Spleen (tissue), 11 donors: Measurements from ENCODE around the gene ST8SIA6. TPM values are rescaled to one million over a fixed set of nuclear protein-coding genes. Genes with fewer than 3 reads are reported as not detected.

ENCODE experiments used
- DNase-seq: peaks from one replicate; pipeline ENCODE4 v3.0.0-alpha.2; 2020
- H3K27ac ChIP-seq, 8 donors: fragments of 200-600 bp; sonication (generic) in 7 of 8; 1 replicate in 4 of 8; 2 replicates in 4 of 8; pipeline versions ENCODE4 v1.5.0 to v1.8.0; 2016 to 2021; ENCODE audit warnings: inconsistent platforms in 4 of 8, mild to moderate bottlenecking in 4 of 8, moderate library complexity in 1 of 8
- H3K27me3 ChIP-seq, 7 donors: fragments of 200-600 bp; sonication (generic) in 6 of 7; replicated peaks in 1 of 7; 1 replicate in 4 of 7; 2 replicates in 3 of 7; pipeline versions ENCODE4 v1.5.0 to v1.8.0; 2016 to 2021; ENCODE audit warnings: inconsistent platforms in 3 of 7, mild to moderate bottlenecking in 1 of 7
- H3K36me3 ChIP-seq, 6 donors: fragments of 200-600 bp; sonication (generic) in 5 of 6; 1 replicate in 4 of 6; 2 replicates in 2 of 6; pipeline versions ENCODE4 v1.5.0 to v1.8.0; 2016 to 2021; ENCODE audit warnings: inconsistent platforms in 2 of 6
- H3K4me1 ChIP-seq, 6 donors: fragments of 200-600 bp; sonication (generic) in 5 of 6; 1 replicate in 3 of 6; 2 replicates in 3 of 6; pipeline versions ENCODE4 v1.5.0 to v1.8.0; 2016 to 2021; ENCODE audit warnings: inconsistent platforms in 3 of 6
- H3K4me3 ChIP-seq, 8 donors: fragments of 200-600 bp; sonication (generic) in 7 of 8; 1 replicate in 4 of 8; 2 replicates in 4 of 8; pipeline versions ENCODE4 v1.5.0 to v1.8.0; 2016 to 2021; ENCODE audit warnings: inconsistent platforms in 4 of 8, mild to moderate bottlenecking in 4 of 8, moderate library complexity in 2 of 8
- H3K9me3 ChIP-seq, 8 donors: fragments of 200-600 bp; sonication (generic) in 7 of 8; 1 replicate in 4 of 8; 2 replicates in 4 of 8; pipeline versions ENCODE4 v1.5.0 to v1.8.0; 2016 to 2021; ENCODE audit warnings: inconsistent platforms in 4 of 8
- POLR2A ChIP-seq, 3 donors: fragments of 450-650 bp; IDR thresholded peaks; one replicate each; pipeline ENCODE4 v1.5.1; 2017; ENCODE audit warnings: antibody characterized with exemption in 3 of 3, mild to moderate bottlenecking in 1 of 3
- POLR2AphosphoS5 ChIP-seq, 3 donors: sonication (generic); formaldehyde crosslinking; IDR thresholded peaks; one replicate each; pipeline ENCODE4 v1.5.1; 2017; ENCODE audit warnings: antibody characterized with exemption in 3 of 3
- WGBS, 5 donors: extraction: QIAGEN DNeasy Blood & Tissue Kit in 3 of 5; methylation state at CpG; one replicate each; pipeline versions ENCODE4 v1.1.5 to v1.1.7; 2013 to 2018; 5-methylcytosine and 5-hydroxymethylcytosine counted together
- intact Hi-C: fragments of 100-400 bp; cut with DNase I; formaldehyde crosslinking; loops from one replicate; pipeline ENCODE4 v1.15.0; 2023; ENCODE audit warnings: low total_unique reads
- polyA plus RNA-seq, 3 donors: library from polyadenylated mRNA; stranded (reverse); fragments of 200-250 nt; gene quantifications; one replicate each; pipeline ENCODE4 v1.2.1, GENCODE V29; 2013
- total RNA-seq, 7 donors: library from RNA; depleted of rRNA in 3 of 7; stranded (reverse); fragments of >200 nt in 3 of 7; fragmentation: NEBNext Ultra II Directional in 4 of 7; extraction: Animal tissue kit (Norgen Biotek cat#: 25700) in 4 of 7; gene quantifications; one replicate each; pipeline versions ENCODE4 v1.1.0 to v1.2.1, GENCODE V29; 2016 to 2021
- TF ChIP-seq, protein P1 (sequence below), 11 experiments: fragments of 200-600 bp in 7 of 11; fragments of 450-650 bp in 4 of 11; sonication (generic) in 4 of 11; IDR thresholded peaks in 8 of 11; conservative IDR thresholded peaks in 3 of 11; 1 replicate in 7 of 11; 2 replicates in 4 of 11; pipeline versions ENCODE4 v1.4.0 to v1.8.0; 2016 to 2021; ENCODE audit warnings: antibody characterized with exemption in 11 of 11, inconsistent platforms in 4 of 11, mild to moderate bottlenecking in 1 of 11
- donor health status: healthy with polysubstance abuse.
- donor health status: DM: no; HTN: no; CAD: no; lungs with moderate emphysema.
- donor health status: DM: no; HTN: no; CAD: no.
- donor health status: Bipolar disorder and iron deficiency.
- donor health status: healthy.
- donor health status: DM: no; HTN: no; CAD: no.
- donor health status: DM: yes; HTN: yes; CAD: no.

ST8SIA6 gene
- total and polyA plus RNA-seq, 10 donors = 0.02 to 1.2 (median 1.0) TPM; not detected in 3

DNA sequence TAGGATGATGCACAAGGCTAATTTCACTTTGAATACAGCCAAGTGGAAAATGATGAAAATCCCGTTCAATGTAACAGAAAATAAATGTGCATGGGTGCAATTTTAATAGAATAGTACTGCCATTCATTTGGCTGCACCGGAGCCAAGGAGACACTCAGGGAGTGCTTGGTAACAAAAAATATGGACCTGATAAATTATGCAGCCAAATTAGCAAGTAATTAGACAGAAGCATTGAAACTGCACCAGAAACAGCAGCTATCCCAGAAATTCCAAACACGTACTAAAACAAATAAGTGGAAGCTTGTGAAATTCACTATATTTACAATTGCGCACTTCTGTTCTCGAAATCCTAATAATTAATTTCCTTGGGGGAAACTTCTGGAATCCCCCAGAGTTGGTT, 31.5 kb downstream of the ST8SIA6 start:
- Histone ChIP-seq H3K4me3 (no peak overlapping the region), H3K36me3 (no peaks in the 10 kb centered on the region), H3K9me3 (no peaks in the 10 kb centered on the region), H3K4me1 (peaks cover 0 to 29% (median 14%) of the 10 kb centered on the region in 6 donors), H3K27me3 (peaks cover 0 to 1% (median 0%) of the 10 kb centered on the region in 7 donors), H3K27ac (no peak overlapping the region)
- DNase-seq = no peak
- 86 to 95% (median 93%) methylated on average over 5 of the region's 5 CpGs for WGBS, 5 donors
- intact Hi-C loops = no loop called here
- TF ChIP-seq, protein P1, sequence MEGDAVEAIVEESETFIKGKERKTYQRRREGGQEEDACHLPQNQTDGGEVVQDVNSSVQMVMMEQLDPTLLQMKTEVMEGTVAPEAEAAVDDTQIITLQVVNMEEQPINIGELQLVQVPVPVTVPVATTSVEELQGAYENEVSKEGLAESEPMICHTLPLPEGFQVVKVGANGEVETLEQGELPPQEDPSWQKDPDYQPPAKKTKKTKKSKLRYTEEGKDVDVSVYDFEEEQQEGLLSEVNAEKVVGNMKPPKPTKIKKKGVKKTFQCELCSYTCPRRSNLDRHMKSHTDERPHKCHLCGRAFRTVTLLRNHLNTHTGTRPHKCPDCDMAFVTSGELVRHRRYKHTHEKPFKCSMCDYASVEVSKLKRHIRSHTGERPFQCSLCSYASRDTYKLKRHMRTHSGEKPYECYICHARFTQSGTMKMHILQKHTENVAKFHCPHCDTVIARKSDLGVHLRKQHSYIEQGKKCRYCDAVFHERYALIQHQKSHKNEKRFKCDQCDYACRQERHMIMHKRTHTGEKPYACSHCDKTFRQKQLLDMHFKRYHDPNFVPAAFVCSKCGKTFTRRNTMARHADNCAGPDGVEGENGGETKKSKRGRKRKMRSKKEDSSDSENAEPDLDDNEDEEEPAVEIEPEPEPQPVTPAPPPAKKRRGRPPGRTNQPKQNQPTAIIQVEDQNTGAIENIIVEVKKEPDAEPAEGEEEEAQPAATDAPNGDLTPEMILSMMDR (IDR thresholded peaks at IDR 0.05 in 8 of 11, conservative IDR thresholded peaks at IDR 0.05 in 3 of 11) = no peak
- no peak for TF ChIP-seq POLR2AphosphoS5 (IDR thresholded peaks at IDR 0.05)

DNA sequence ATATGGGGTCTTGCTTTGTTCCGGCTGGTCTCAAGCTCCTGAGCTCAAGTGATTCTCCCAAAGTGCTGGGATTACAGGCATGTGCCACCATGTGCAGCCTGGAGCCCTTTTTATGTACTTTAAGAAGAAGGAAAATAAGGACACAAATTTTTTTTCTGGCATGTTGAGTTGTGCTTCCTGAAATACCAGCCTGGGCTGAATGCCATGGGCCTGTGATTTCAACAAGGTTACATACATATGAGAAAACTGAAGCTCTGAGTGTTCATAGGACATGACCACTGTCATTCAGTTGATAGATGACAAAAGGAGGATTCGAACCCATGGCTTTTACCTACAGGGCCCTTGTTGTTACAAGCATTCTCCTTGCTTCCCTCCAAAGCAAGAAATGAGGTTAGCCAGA, 36.1 kb downstream of the ST8SIA6 start:
- intact Hi-C loops = no loop called here
- no peaks in the 10 kb centered on the region for H3K4me1 ChIP-seq
- 37 to 68% (median 47%) methylated on average over 2 of the region's 2 CpGs for WGBS, 5 donors

DNA sequence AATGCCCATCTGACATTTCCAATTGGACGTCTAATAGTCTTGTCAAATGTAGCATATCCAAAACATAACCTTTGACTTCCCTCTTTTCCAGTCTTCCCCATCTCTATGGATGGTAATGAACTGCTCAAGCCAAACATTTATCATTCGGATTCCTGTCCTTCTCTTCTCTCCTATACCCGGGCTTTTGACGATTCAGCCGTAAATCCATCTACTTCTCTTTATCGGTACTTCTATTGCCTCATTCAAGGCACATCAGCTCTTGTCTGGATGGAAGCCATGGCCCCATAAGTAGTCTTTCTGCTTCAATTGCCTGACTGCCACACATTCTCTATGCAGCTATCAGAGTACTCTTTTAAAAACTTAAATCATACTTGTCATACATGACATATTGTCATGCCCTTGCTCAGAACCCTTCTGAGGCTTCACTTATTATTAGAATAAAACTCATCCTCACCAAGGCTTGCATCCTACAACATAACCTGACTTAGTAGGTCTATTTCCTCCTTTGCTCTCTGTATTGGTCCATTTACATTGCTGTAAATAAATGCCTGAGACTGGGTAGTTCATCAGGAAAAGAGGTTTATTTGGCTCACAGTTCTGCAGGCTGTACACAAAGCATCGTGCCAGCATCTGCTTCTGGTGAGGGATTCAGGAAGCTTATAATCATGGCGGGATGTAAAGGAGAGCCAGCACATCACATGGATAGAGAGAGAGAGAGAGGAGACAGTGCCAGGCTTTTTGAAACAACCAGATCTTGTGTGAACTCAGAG, 37.8 kb downstream of the ST8SIA6 start:
- TF ChIP-seq POLR2A (IDR thresholded peaks at IDR 0.05) = no peak
- TF ChIP-seq, protein P1 (IDR thresholded peaks at IDR 0.05 in 8 of 11, conservative IDR thresholded peaks at IDR 0.05 in 3 of 11) = no peak
- no peak for TF ChIP-seq POLR2AphosphoS5 (IDR thresholded peaks at IDR 0.05)
- DNase-seq = no peak
- no peaks in the 10 kb centered on the region for H3K9me3 ChIP-seq
- 75 to 87% (median 82%) methylated on average over 8 of the region's 8 CpGs for WGBS, 5 donors
- H3K36me3 ChIP-seq = no peaks in the 10 kb centered on the region
- H3K4me1 ChIP-seq = no peaks in the 10 kb centered on the region
- no peaks in the 10 kb centered on the region for H3K27me3 ChIP-seq
- intact Hi-C loops = no loop called here
- no peak overlapping the region for H3K27ac ChIP-seq
- H3K4me3 ChIP-seq = no peak overlapping the region

More for the DNA sequence above, 36.1 kb downstream of the ST8SIA6 start:
- no peaks in the 10 kb centered on the region for H3K27me3 ChIP-seq
- H3K36me3 ChIP-seq = no peaks in the 10 kb centered on the region
- H3K27ac ChIP-seq = no peak overlapping the region
- TF ChIP-seq POLR2A (IDR thresholded peaks at IDR 0.05) (no peak), POLR2AphosphoS5 (IDR thresholded peaks at IDR 0.05) (no peak)
- TF ChIP-seq, protein P1 (IDR thresholded peaks at IDR 0.05 in 8 of 11, conservative IDR thresholded peaks at IDR 0.05 in 3 of 11) = no peak
- no peak for DNase-seq
- no peak overlapping the region for H3K4me3 ChIP-seq
- H3K9me3 ChIP-seq = no peaks in the 10 kb centered on the region

DNA sequence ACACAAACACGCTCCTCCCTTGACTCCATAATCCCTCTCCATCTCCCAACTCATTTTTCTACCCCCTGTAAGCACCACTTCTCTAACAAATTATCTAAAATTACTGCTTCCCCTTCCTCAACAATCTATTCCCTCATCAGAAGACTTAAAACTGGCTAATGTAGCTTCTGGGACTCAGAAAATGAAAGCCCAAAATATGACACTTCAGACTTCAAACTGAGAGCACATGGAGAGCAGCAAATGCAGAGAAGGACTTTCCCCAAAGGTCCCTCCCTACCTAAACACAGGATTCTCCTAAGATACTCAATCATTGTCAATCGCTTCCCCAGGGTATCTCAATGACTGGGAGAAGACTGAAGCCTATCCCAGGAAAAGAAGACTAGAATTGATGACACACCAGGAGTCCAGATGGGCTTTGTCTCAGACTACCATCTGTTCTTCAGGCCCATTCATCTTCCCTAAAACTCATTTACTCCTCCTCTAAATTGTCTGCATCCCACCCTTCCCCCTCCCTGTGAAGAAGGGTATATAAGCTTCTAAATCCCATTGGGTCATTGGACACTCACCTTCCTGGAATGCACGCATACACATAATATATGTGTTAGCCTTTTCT, 39.2 kb downstream of the ST8SIA6 start:
- intact Hi-C loops = no loop called here
- Histone ChIP-seq H3K9me3 (no peaks in the 10 kb centered on the region), H3K4me3 (no peak overlapping the region), H3K27ac (no peak overlapping the region), H3K4me1 (no peaks in the 10 kb centered on the region), H3K36me3 (no peaks in the 10 kb centered on the region), H3K27me3 (no peaks in the 10 kb centered on the region)
- no peak for DNase-seq
- WGBS, 5 donors = 80 to 95% (median 92%) methylated on average over 3 of the region's 3 CpGs
- TF ChIP-seq, protein P1 (IDR thresholded peaks at IDR 0.05 in 8 of 11, conservative IDR thresholded peaks at IDR 0.05 in 3 of 11) = no peak
- TF ChIP-seq POLR2A (IDR thresholded peaks at IDR 0.05) = no peak
- TF ChIP-seq POLR2AphosphoS5 (IDR thresholded peaks at IDR 0.05) = no peak
